ENCODE measurements around the gene SLC9A7. TPM values are rescaled to one million over a fixed set of nuclear protein-coding genes. Genes with fewer than 3 reads are reported as not detected.
A peak's percentile ranks its signal among the peaks of the same experiment; 100 is the strongest.

SLC9A7 gene
- polyA plus RNA-seq, 5 donors, result 2.3 to 3.2 (median 2.9) TPM

- no peak for DNase-seq
These were observed 148.8 kb downstream of the SLC9A7 start for GRCh38 chrX:46610070-46610658.

- no peak for DNase-seq
These were observed 151.0 kb downstream of the SLC9A7 start for GRCh38 chrX:46607916-46608315.

GRCh38 chrX:46602468-46603102 is 156.3 kb downstream of the SLC9A7 start:
- no peak for DNase-seq

GRCh38 chrX:46601283-46601682 is 157.6 kb downstream of the SLC9A7 start:
- no peak for DNase-seq

GRCh38 chrX:46599051-46599560 is 159.8 kb downstream of the SLC9A7 start:
- DNase-seq, result no peak

GRCh38 chrX:46597771-46598170 is 161.1 kb downstream of the SLC9A7 start:
- no peak for DNase-seq

GRCh38 chrX:46597208-46597607 is 161.7 kb downstream of the SLC9A7 start:
- DNase-seq, result no peak

- no peak for DNase-seq
These were observed 163.8 kb downstream of the SLC9A7 start for GRCh38 chrX:46595084-46595483.

- DNase-seq, result no peak
These were observed 168.8 kb downstream of the SLC9A7 start for GRCh38 chrX:46589977-46590723.

GRCh38 chrX:46588263-46588662 is 170.7 kb downstream of the SLC9A7 start:
- DNase-seq, result no peak

GRCh38 chrX:46587753-46588171 is 171.2 kb downstream of the SLC9A7 start:
- DNase-seq, result peak in 1 of 2 donors; percentile 38

- DNase-seq, result no peak
These were observed 171.8 kb downstream of the SLC9A7 start for GRCh38 chrX:46587158-46587557.

GRCh38 chrX:46584736-46585135 is 174.2 kb downstream of the SLC9A7 start:
- DNase-seq, result peak in 1 of 2 donors; percentile 32

GRCh38 chrX:46582966-46583365 is 176.0 kb downstream of the SLC9A7 start:
- no peak for DNase-seq

GRCh38 chrX:46582325-46582724 is 176.6 kb downstream of the SLC9A7 start:
- DNase-seq, result no peak

GRCh38 chrX:46580613-46581012 is 178.3 kb downstream of the SLC9A7 start:
- no peak for DNase-seq

- no peak for DNase-seq
These were observed 179.7 kb downstream of the SLC9A7 start for GRCh38 chrX:46579250-46579649.

GRCh38 chrX:46577221-46578005 is 181.5 kb downstream of the SLC9A7 start:
- no peak for DNase-seq

- DNase-seq, result no peak
These were observed 182.5 kb downstream of the SLC9A7 start for GRCh38 chrX:46576458-46576857.

GRCh38 chrX:46575991-46576392 is 182.9 kb downstream of the SLC9A7 start:
- no peak for DNase-seq

GRCh38 chrX:46575586-46575985 is 183.3 kb downstream of the SLC9A7 start:
- DNase-seq, result no peak

- no peak for DNase-seq
These were observed 184.0 kb downstream of the SLC9A7 start for GRCh38 chrX:46574774-46575381.

Data from right lung (tissue), 5 donors.